Measurements from ENCODE around the gene CLOCK.
"Not testable (repeated sequence)": the region's sequence is repeated elsewhere in the genome, so short reads cannot be mapped to it uniquely, and the experiment has no call there.

CLOCK gene

GRCh38 chr4:55560096-55560495 lies 13.4 kb upstream of the CLOCK start:
- TF ChIP-seq EZH2phosphoT487 (IDR thresholded peaks at IDR 0.05; ENCODE audit: borderline replicate concordance, low read length), result no peak
- TF ChIP-seq CTCF (IDR thresholded peaks at IDR 0.05; ENCODE audit: low read depth, low read length, poor library complexity, severe bottlenecking), result no peak
- Histone ChIP-seq H3K36me3 (ENCODE audit: control insufficient read depth, low read length) (no peaks in the 10 kb centered on the region), H4K20me1 (ENCODE audit: control insufficient read depth, insufficient read depth, low read depth, low read length) (no peaks in the 10 kb centered on the region), H3K9me3 (ENCODE audit: control insufficient read depth, insufficient read depth, low read length) (no peaks in the 10 kb centered on the region), H3K9me2 (replicated peaks; ENCODE audit: control insufficient read depth, low read length) (no peaks in the 10 kb centered on the region), H3K27ac (ENCODE audit: low read depth, low read length) (no peak overlapping the region), H3F3A (ENCODE audit: control insufficient read depth, insufficient read depth) (no peaks in the 10 kb centered on the region), H3K4me3 (ENCODE audit: low read length) (no peak overlapping the region), H3K4me1 (ENCODE audit: control insufficient read depth, low read length) (peaks cover 18% of the 10 kb centered on the region), H3K4me2 (ENCODE audit: low read length) (no peak overlapping the region), H3K27me3 (ENCODE audit: control insufficient read depth, low read length) (no peaks in the 10 kb centered on the region), H3K79me2 (ENCODE audit: control insufficient read depth, low read length) (no peaks in the 10 kb centered on the region)

- Histone ChIP-seq H3K4me1 (ENCODE audit: control insufficient read depth, low read length) (peaks cover 5% of the 10 kb centered on the region; the same call in 1 of the 2 replicates), H3K9me2 (replicated peaks; ENCODE audit: control insufficient read depth, low read length) (no peaks in the 10 kb centered on the region), H3F3A (ENCODE audit: control insufficient read depth, insufficient read depth) (no peaks in the 10 kb centered on the region), H3K79me2 (ENCODE audit: control insufficient read depth, low read length) (no peaks in the 10 kb centered on the region), H3K27ac (ENCODE audit: low read depth, low read length) (no peak overlapping the region), H3K27me3 (ENCODE audit: control insufficient read depth, low read length) (peaks cover 7% of the 10 kb centered on the region), H3K36me3 (ENCODE audit: control insufficient read depth, low read length) (no peaks in the 10 kb centered on the region), H4K20me1 (ENCODE audit: control insufficient read depth, insufficient read depth, low read depth, low read length) (no peaks in the 10 kb centered on the region), H3K9me3 (ENCODE audit: control insufficient read depth, insufficient read depth, low read length) (peaks cover 4% of the 10 kb centered on the region; the same call in 1 of the 2 replicates), H3K4me3 (ENCODE audit: low read length) (no peak overlapping the region), H3K4me2 (ENCODE audit: low read length) (no peak overlapping the region)
- TF ChIP-seq EZH2phosphoT487 (IDR thresholded peaks at IDR 0.05; ENCODE audit: borderline replicate concordance, low read length) (no peak), CTCF (IDR thresholded peaks at IDR 0.05; ENCODE audit: low read depth, low read length, poor library complexity, severe bottlenecking) (peak; percentile 15)
Observed at GRCh38 chr4:55554453-55555030, 7.8 kb upstream of the CLOCK start.

GRCh38 chr4:55553441-55554201 lies 6.9 kb upstream of the CLOCK start:
- Histone ChIP-seq H3K4me2 (ENCODE audit: low read length) (no peak overlapping the region), H4K20me1 (ENCODE audit: control insufficient read depth, insufficient read depth, low read depth, low read length) (no peaks in the 10 kb centered on the region), H3K9me2 (replicated peaks; ENCODE audit: control insufficient read depth, low read length) (no peaks in the 10 kb centered on the region), H3F3A (ENCODE audit: control insufficient read depth, insufficient read depth) (no peaks in the 10 kb centered on the region), H3K4me3 (ENCODE audit: low read length) (no peak overlapping the region), H3K4me1 (ENCODE audit: control insufficient read depth, low read length) (peaks cover 5% of the 10 kb centered on the region; the same call in 1 of the 2 replicates), H3K79me2 (ENCODE audit: control insufficient read depth, low read length) (no peaks in the 10 kb centered on the region), H3K27me3 (ENCODE audit: control insufficient read depth, low read length) (peaks cover 14% of the 10 kb centered on the region), H3K9me3 (ENCODE audit: control insufficient read depth, insufficient read depth, low read length) (peaks cover 4% of the 10 kb centered on the region; the same call in 1 of the 2 replicates), H3K36me3 (ENCODE audit: control insufficient read depth, low read length) (no peaks in the 10 kb centered on the region), H3K27ac (ENCODE audit: low read depth, low read length) (no peak overlapping the region)
- no peak for TF ChIP-seq EZH2phosphoT487 (IDR thresholded peaks at IDR 0.05; ENCODE audit: borderline replicate concordance, low read length)
- TF ChIP-seq CTCF (IDR thresholded peaks at IDR 0.05; ENCODE audit: low read depth, low read length, poor library complexity, severe bottlenecking), result no peak

GRCh38 chr4:55551964-55552363 lies 5.3 kb upstream of the CLOCK start:
- not testable (repeated sequence) for H3F3A ChIP-seq (ENCODE audit: control insufficient read depth, insufficient read depth); H4K20me1 ChIP-seq (ENCODE audit: control insufficient read depth, insufficient read depth, low read depth, low read length); H3K79me2 ChIP-seq (ENCODE audit: control insufficient read depth, low read length); H3K36me3 ChIP-seq (ENCODE audit: control insufficient read depth, low read length); H3K9me3 ChIP-seq (ENCODE audit: control insufficient read depth, insufficient read depth, low read length); H3K4me3 ChIP-seq (ENCODE audit: low read length); H3K9me2 ChIP-seq (replicated peaks; ENCODE audit: control insufficient read depth, low read length); H3K27ac ChIP-seq (ENCODE audit: low read depth, low read length); H3K4me2 ChIP-seq (ENCODE audit: low read length)
- Histone ChIP-seq H3K4me1 (ENCODE audit: control insufficient read depth, low read length) (peaks cover 14% of the 10 kb centered on the region), H3K27me3 (ENCODE audit: control insufficient read depth, low read length) (peaks cover 28% of the 10 kb centered on the region)

Measured in DOHH2 (cell line).